H9 (cell line): ENCODE data around the gene TH. TPM values are rescaled to one million over a fixed set of nuclear protein-coding genes. Genes with fewer than 3 reads are reported as not detected.

Source experiments
- DNase-seq: peaks from one replicate; pipeline ENCODE4 v3.0.0-alpha.2; 2017
- H2AFZ ChIP-seq: one replicate; pipeline ENCODE4 v1.6.1; 2013; ENCODE audit warnings: mild to moderate bottlenecking, low read length, control low read depth, moderate library complexity
- H2AK5ac ChIP-seq: 2 replicates; pipeline ENCODE4 v1.6.1; 2013; ENCODE audit warnings: low read length, control low read depth, mixed read lengths; ENCODE audit not compliant: insufficient read length
- H2BK120ac ChIP-seq: one replicate; pipeline ENCODE4 v1.6.1; 2013; ENCODE audit warnings: low read depth, mild to moderate bottlenecking, low read length, control low read depth, inconsistent platforms; ENCODE audit not compliant: poor library complexity, severe bottlenecking
- H2BK12ac ChIP-seq: 2 replicates; pipeline ENCODE4 v1.6.1; 2013; ENCODE audit warnings: low read length, control low read depth, mixed read lengths, low read depth; ENCODE audit not compliant: insufficient read length
- H2BK15ac ChIP-seq: 2 replicates; pipeline ENCODE4 v1.6.1; 2013; ENCODE audit warnings: low read depth, low read length, control low read depth
- H2BK20ac ChIP-seq: one replicate; pipeline ENCODE4 v1.6.1; 2013; ENCODE audit warnings: low read depth, mild to moderate bottlenecking, low read length, control low read depth, inconsistent platforms; ENCODE audit not compliant: poor library complexity, severe bottlenecking
- H2BK5ac ChIP-seq: 2 replicates; pipeline ENCODE4 v1.6.1; 2013; ENCODE audit warnings: low read length, control low read depth, mixed read lengths; ENCODE audit not compliant: insufficient read length
- H3K14ac ChIP-seq: 2 replicates; pipeline ENCODE4 v1.6.1; 2013; ENCODE audit warnings: low read length, control low read depth; ENCODE audit not compliant: insufficient read depth
- H3K18ac ChIP-seq: 2 replicates; pipeline ENCODE4 v1.6.1; 2013; ENCODE audit warnings: low read depth, mild to moderate bottlenecking, mixed read lengths, low read length, control low read depth; ENCODE audit not compliant: insufficient read length
- H3K23ac ChIP-seq: 2 replicates; pipeline ENCODE4 v1.6.1; 2013; ENCODE audit warnings: low read length, control low read depth, mixed read lengths, low read depth; ENCODE audit not compliant: insufficient read length
- H3K23me2 ChIP-seq: 2 replicates; pipeline ENCODE4 v1.6.1; 2013; ENCODE audit warnings: low read depth, mild to moderate bottlenecking, mixed read lengths, low read length, control low read depth; ENCODE audit not compliant: insufficient read length, poor library complexity, severe bottlenecking
- H3K27ac ChIP-seq: 2 replicates; pipeline ENCODE4 v1.5.1; 2013; ENCODE audit warnings: low read length, control low read depth, mixed read lengths, low read depth; ENCODE audit not compliant: insufficient read length
- H3K27me3 ChIP-seq: 2 replicates; pipeline ENCODE4 v1.6.1; 2013; ENCODE audit warnings: low read length, control low read depth, inconsistent platforms; ENCODE audit not compliant: insufficient read depth
- H3K4ac ChIP-seq: 2 replicates; pipeline ENCODE4 v1.6.1; 2013; ENCODE audit warnings: low read depth, mild to moderate bottlenecking, control low read depth, inconsistent platforms, low read length, moderate library complexity
- H3K4me1 ChIP-seq: 2 replicates; pipeline ENCODE4 v1.6.1; 2013; ENCODE audit warnings: low read length, control low read depth, inconsistent platforms; ENCODE audit not compliant: insufficient read depth
- H3K4me2 ChIP-seq: 2 replicates; pipeline ENCODE4 v1.6.1; 2013; ENCODE audit warnings: low read length, control low read depth, mixed read lengths; ENCODE audit not compliant: insufficient read length, insufficient read depth
- H3K56ac ChIP-seq: 2 replicates; pipeline ENCODE4 v1.6.1; 2013; ENCODE audit warnings: low read depth, mild to moderate bottlenecking, mixed read lengths, low read length, control low read depth; ENCODE audit not compliant: insufficient read length
- H3K79me1 ChIP-seq: 2 replicates; pipeline ENCODE4 v1.6.1; 2013; ENCODE audit warnings: low read depth, mild to moderate bottlenecking, moderate library complexity, low read length, control low read depth, inconsistent platforms; ENCODE audit not compliant: insufficient read depth, poor library complexity, severe bottlenecking
- H3K79me2 ChIP-seq: 2 replicates; pipeline ENCODE4 v1.6.1; 2013; ENCODE audit warnings: low read length, control low read depth, inconsistent platforms; ENCODE audit not compliant: insufficient read depth
- H3K9ac ChIP-seq: 2 replicates; pipeline ENCODE4 v1.6.1; 2013; ENCODE audit warnings: low read length, control low read depth, mixed read lengths; ENCODE audit not compliant: insufficient read length; ENCODE audit errors: extremely low read depth
- H3K9me3 ChIP-seq: one replicate; pipeline ENCODE4 v1.6.1; 2013; ENCODE audit warnings: low read depth, low read length, inconsistent platforms; ENCODE audit not compliant: control insufficient read depth
- H3T11ph ChIP-seq: one replicate; pipeline ENCODE4 v1.6.1; 2013; ENCODE audit warnings: mild to moderate bottlenecking, low read length, control low read depth, inconsistent platforms
- H4K20me1 ChIP-seq: one replicate; pipeline ENCODE4 v1.6.1; 2013; ENCODE audit not compliant: control insufficient read depth, insufficient read length, insufficient read depth
- H4K5ac ChIP-seq: 2 replicates; pipeline ENCODE4 v1.6.1; 2013; ENCODE audit warnings: low read depth, mild to moderate bottlenecking, mixed read lengths, low read length, control low read depth; ENCODE audit not compliant: insufficient read length
- H4K8ac ChIP-seq: replicated peaks from 2 replicates; pipeline ENCODE4 v1.6.1; 2013; ENCODE audit warnings: low read length, control low read depth, mixed read lengths, low read depth; ENCODE audit not compliant: insufficient read length
- H4K91ac ChIP-seq: 2 replicates; pipeline ENCODE4 v1.6.1; 2013; ENCODE audit warnings: low read depth, mild to moderate bottlenecking, moderate library complexity, mixed read lengths, low read length, control low read depth; ENCODE audit not compliant: insufficient read length
- H3K27ac Mint-ChIP-seq, 3 experiments: 2 replicates in 2 of 3; 3 replicates in 1 of 3; pipeline ENCODE4 v1.8.0; 2020 to 2021; ENCODE audit warnings: mixed read lengths in 3 of 3, mild to moderate bottlenecking in 1 of 3, moderate library complexity in 1 of 3
- H3K27me3 Mint-ChIP-seq: 2 replicates; pipeline ENCODE4 v1.8.0; 2021; ENCODE audit warnings: low read depth, mild to moderate bottlenecking, moderate library complexity, mixed read lengths
- H3K36me3 Mint-ChIP-seq, 3 experiments: 2 replicates in 2 of 3; 3 replicates in 1 of 3; pipeline ENCODE4 v1.8.0; 2020 to 2021; ENCODE audit warnings: low read depth in 3 of 3, mixed read lengths in 3 of 3; ENCODE audit not compliant: insufficient read depth in 1 of 3
- H3K4me1 Mint-ChIP-seq, 2 experiments: 2 replicates each; pipeline ENCODE4 v1.8.0; 2020; ENCODE audit warnings: mixed read lengths in 2 of 2
- H3K4me3 Mint-ChIP-seq, 2 experiments: 2 replicates in 1 of 2; 3 replicates in 1 of 2; pipeline ENCODE4 v1.8.0; 2020 to 2021; ENCODE audit warnings: mild to moderate bottlenecking in 2 of 2, mixed read lengths in 2 of 2, moderate library complexity in 1 of 2
- H3K9me3 Mint-ChIP-seq, 2 experiments: 2 replicates in 1 of 2; 3 replicates in 1 of 2; pipeline ENCODE4 v1.8.0; 2020; ENCODE audit warnings: mild to moderate bottlenecking in 2 of 2, mixed read lengths in 2 of 2, moderate library complexity in 1 of 2
- CTCF ChIP-seq: fragments of 200-600 bp; sonication (generic); conservative IDR thresholded peaks from 3 replicates; pipeline ENCODE4 v1.8.0; 2021; ENCODE audit warnings: antibody characterized with exemption, mild to moderate bottlenecking
- WGBS: extraction: QIAGEN DNeasy Blood & Tissue Kit; methylation state at CpG from one replicate; pipeline ENCODE4 v1.1.7; 2013; ENCODE audit warnings: missing lambda C conversion rate, low lambda C conversion rate, mixed read lengths; ENCODE audit not compliant: insufficient read length; ENCODE audit errors: extremely low coverage; 5-methylcytosine and 5-hydroxymethylcytosine counted together
- total RNA-seq: library from RNA; stranded (reverse); gene quantifications from 2 replicates; pipeline ENCODE4 v1.2.1, GENCODE V29; 2021

TH gene
- total RNA-seq, 1 experiment from 2014 or later, result not detected

GRCh38 chr11:2185324-2186085 lies 13.9 kb upstream of the TH start:
- TF ChIP-seq CTCF, result no peak
- no peak overlapping the region for H3K9ac ChIP-seq
- no peaks in the 10 kb centered on the region for H3K27me3 ChIP-seq
- H2BK20ac ChIP-seq, result no peak overlapping the region
- no peaks in the 10 kb centered on the region for H3K23me2 ChIP-seq
- no peak overlapping the region; a peak in 1 of 5 replicates for H3K4me3 Mint-ChIP-seq
- H2BK12ac ChIP-seq, result no peak overlapping the region
- H3K18ac ChIP-seq, result no peak overlapping the region
- H3K14ac ChIP-seq, result no peak overlapping the region; the same call in 1 of the 2 replicates
- peaks cover 0 to 1% of the 10 kb centered on the region in 2 experiments; a peak in 1 of 4 replicates for H3K4me1 Mint-ChIP-seq
- no peaks in the 10 kb centered on the region for H4K20me1 ChIP-seq
- H3K4me2 ChIP-seq, result no peak overlapping the region
- no peak overlapping the region for H2BK15ac ChIP-seq
- peaks cover 29% of the 10 kb centered on the region for H3K27me3 Mint-ChIP-seq
- H3K79me1 ChIP-seq, result no peaks in the 10 kb centered on the region
- H2AK5ac ChIP-seq, result no peak overlapping the region
- H3K9me3 Mint-ChIP-seq, result no peaks in the 10 kb centered on the region
- H4K8ac ChIP-seq, result no peak overlapping the region
- no peak overlapping the region for H4K5ac ChIP-seq
- H3K36me3 Mint-ChIP-seq, result no peaks in the 10 kb centered on the region
- no peak overlapping the region for H3K23ac ChIP-seq
- no peak overlapping the region for H2AFZ ChIP-seq
- DNase-seq, result no peak
- no peak overlapping the region for H2BK5ac ChIP-seq
- H3K27ac ChIP-seq, result no peak overlapping the region
- no peaks in the 10 kb centered on the region for H3K79me2 ChIP-seq
- WGBS, result no CpG with 5 or more reads among the region's 23 CpGs
- H3K4ac ChIP-seq, result no peak overlapping the region
- no peak overlapping the region for H2BK120ac ChIP-seq
- no peaks in the 10 kb centered on the region for H3K9me3 ChIP-seq
- no peak overlapping the region for H3K56ac ChIP-seq
- no peaks in the 10 kb centered on the region for H3K4me1 ChIP-seq
- H3K27ac Mint-ChIP-seq, result no peak overlapping the region
- no peak overlapping the region for H3T11ph ChIP-seq
- no peak overlapping the region for H4K91ac ChIP-seq
